Stimulated activated CD8-positive, alpha-beta memory T cell treated with anti-CD3 and anti-CD28 coated beads, Interleukin-12 subunit alpha, Interleukin-12 subunit beta, amount 100 ng/mL, for 24 hours (primary cell): Measurements from ENCODE around the gene MEAF6.

Experiments
- DNase-seq: peaks from one replicate; pipeline ENCODE4 v3.0.0-alpha.2; 2020; ENCODE audit errors: extremely low read depth

The MEAF6 gene

GRCh38 chr1:37485902-37486679 is 28.5 kb downstream of the MEAF6 start:
- DNase-seq: no peak

- DNase-seq: no peak
These were observed 30.1 kb downstream of the MEAF6 start for GRCh38 chr1:37484325-37485051.

- DNase-seq: no peak
These were observed 30.8 kb downstream of the MEAF6 start for GRCh38 chr1:37483785-37484184.

- no peak for DNase-seq
These were observed 31.5 kb downstream of the MEAF6 start for GRCh38 chr1:37482796-37483744.

- no peak for DNase-seq
These were observed 32.4 kb downstream of the MEAF6 start for GRCh38 chr1:37482004-37482785.

GRCh38 chr1:37481289-37482003 is 33.1 kb downstream of the MEAF6 start:
- DNase-seq: no peak

- DNase-seq: no peak
These were observed 33.8 kb downstream of the MEAF6 start for GRCh38 chr1:37480581-37481288.

GRCh38 chr1:37480125-37480466 is 34.5 kb downstream of the MEAF6 start:
- no peak for DNase-seq

GRCh38 chr1:37479255-37480124 is 35.1 kb downstream of the MEAF6 start:
- DNase-seq: peak; percentile 83

GRCh38 chr1:37478890-37479254 is 35.7 kb downstream of the MEAF6 start:
- DNase-seq: no peak

- peak; percentile 39 for DNase-seq
These were observed 36.1 kb downstream of the MEAF6 start for GRCh38 chr1:37478451-37478881.

GRCh38 chr1:37477946-37478345 is 36.6 kb downstream of the MEAF6 start:
- no peak for DNase-seq

- DNase-seq: peak; percentile 80
These were observed 37.2 kb downstream of the MEAF6 start for GRCh38 chr1:37477198-37477931.

- DNase-seq: no peak
These were observed 37.9 kb downstream of the MEAF6 start for GRCh38 chr1:37476460-37477197.

- no peak for DNase-seq
These were observed 38.5 kb downstream of the MEAF6 start for GRCh38 chr1:37476087-37476452.

- no peak for DNase-seq
These were observed 39.0 kb downstream of the MEAF6 start for GRCh38 chr1:37475380-37476086.

GRCh38 chr1:37474697-37475379 is 39.7 kb downstream of the MEAF6 start:
- no peak for DNase-seq
